SK-N-MC (cell line): ENCODE results near the gene NANOS1.

Experiments used
- DNase-seq: peaks from one replicate; pipeline ENCODE4 v3.0.0-alpha.2; 2011; ENCODE audit warnings: low read depth, low spot score
- H3K27ac ChIP-seq: fragments of 200-600 bp; sonication (generic); 2 replicates; pipeline ENCODE4 v1.5.1; 2016; ENCODE audit warnings: mixed run types
- H3K36me3 ChIP-seq: fragments of 200-600 bp; sonication (generic); 2 replicates; pipeline ENCODE4 v1.6.1; 2017; ENCODE audit warnings: antibody characterized with exemption, low read length, mixed read lengths; ENCODE audit not compliant: insufficient read depth
- H3K4me3 ChIP-seq: fragments of 200-600 bp; sonication (generic); 2 replicates; pipeline ENCODE4 v1.5.1; 2016
- H3K9ac ChIP-seq: fragments of 200-600 bp; sonication (generic); 2 replicates; pipeline ENCODE4 v1.8.0; 2017; ENCODE audit warnings: mixed run types, mixed read lengths; ENCODE audit not compliant: insufficient read length
- H3K9me3 ChIP-seq: fragments of 200-600 bp; sonication (generic); 2 replicates; pipeline ENCODE4 v1.6.1; 2017; ENCODE audit warnings: low read depth, mild to moderate bottlenecking, antibody characterized with exemption, low read length, moderate library complexity, mixed read lengths
- EZH2 ChIP-seq: fragments of 200-600 bp; sonication (generic); IDR thresholded peaks from one replicate; pipeline ENCODE4 v1.6.1; 2017; ENCODE audit warnings: antibody characterized with exemption
- FOXP2 ChIP-seq: optimal IDR thresholded peaks from 2 replicates; pipeline ENCODE3; 2011; ENCODE audit warnings: mild to moderate bottlenecking, moderate library complexity; ENCODE audit not compliant: insufficient read depth; ENCODE audit errors: extremely low read length, control extremely low read depth
- POLR2AphosphoS5 ChIP-seq: IDR thresholded peaks from 2 replicates; pipeline ENCODE4 v1.6.1; 2012; ENCODE audit warnings: mild to moderate bottlenecking, low read depth, low read length, borderline replicate concordance

The NANOS1 gene

DNA sequence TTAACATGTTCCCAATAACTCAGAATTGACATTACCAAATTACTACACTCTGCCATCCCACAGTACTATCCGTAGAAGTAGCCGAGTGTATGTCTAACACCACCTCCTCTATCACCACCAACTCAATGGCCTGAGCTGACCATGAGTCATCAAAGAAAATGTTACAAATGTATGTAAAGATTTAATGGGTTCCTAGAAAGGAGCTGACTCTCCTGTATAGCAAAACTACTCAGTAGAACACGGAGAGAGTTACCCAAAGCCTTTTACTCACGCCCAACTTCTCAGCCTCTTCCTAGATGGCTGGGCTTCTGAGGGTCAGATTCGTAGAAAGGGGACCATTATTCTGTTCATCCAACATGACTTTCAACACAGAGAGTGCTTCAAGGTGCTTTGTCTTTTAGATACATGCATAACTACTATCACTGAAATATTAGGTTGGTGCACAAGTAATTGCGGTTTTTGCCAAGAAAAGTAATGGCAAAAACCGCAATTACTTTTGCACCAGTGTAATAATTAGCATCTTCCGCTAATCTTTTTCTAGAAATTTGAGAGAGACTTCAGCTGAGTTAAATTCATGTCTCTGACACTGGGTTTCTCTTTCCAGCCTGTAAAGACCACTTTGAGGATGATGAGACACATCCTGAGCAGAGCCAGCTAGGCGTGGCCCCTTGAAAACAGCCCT is 24.0 kb upstream of the NANOS1 start:
- Histone ChIP-seq H3K36me3 (no peaks in the 10 kb centered on the region), H3K9me3 (no peaks in the 10 kb centered on the region), H3K4me3 (no peak overlapping the region), H3K27ac (no peak overlapping the region), H3K9ac (no peak overlapping the region)
- DNase-seq, result no peak
- no peak for TF ChIP-seq FOXP2
- no peak for TF ChIP-seq POLR2AphosphoS5
- TF ChIP-seq EZH2, result no peak

DNA sequence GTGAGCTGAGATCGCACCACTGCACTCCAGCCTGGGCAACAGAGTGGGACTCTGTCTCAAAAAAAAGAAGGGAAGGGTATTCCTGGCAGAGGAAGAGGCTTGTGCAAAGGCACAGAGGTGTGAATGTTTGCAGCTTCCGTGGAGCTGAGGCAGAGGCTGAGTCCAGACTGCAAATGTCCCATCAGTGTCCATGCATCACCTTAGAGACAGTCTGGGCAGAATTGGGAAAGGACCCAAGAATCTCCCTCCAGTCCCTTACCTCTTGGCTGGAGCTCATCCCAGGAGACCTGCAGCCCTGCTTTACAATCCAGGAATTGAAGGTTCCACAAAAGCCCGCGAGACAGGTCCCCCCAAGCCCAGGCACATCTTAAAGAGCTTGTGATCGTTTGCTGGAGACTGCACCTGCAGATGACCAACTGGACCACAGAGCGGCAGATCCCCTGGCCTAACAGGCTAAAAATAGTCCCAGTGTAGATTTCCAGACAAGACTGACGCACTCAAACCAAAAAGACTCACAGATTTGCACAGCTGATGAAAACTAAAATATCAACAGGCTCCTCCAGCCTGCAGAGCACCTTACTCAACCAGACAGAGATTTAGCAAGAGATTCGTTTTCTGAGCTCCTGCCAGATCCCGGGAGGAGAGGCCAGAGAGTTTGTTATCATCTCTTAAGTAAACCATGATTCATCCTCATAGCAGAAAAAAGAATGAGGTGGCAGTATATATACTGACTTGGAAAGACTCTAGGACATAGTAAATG is 22.9 kb upstream of the NANOS1 start:
- Histone ChIP-seq H3K9me3 (no peaks in the 10 kb centered on the region), H3K4me3 (no peak overlapping the region), H3K36me3 (no peaks in the 10 kb centered on the region), H3K9ac (no peak overlapping the region), H3K27ac (no peak overlapping the region)
- DNase-seq, result no peak
- TF ChIP-seq FOXP2 (no peak), EZH2 (no peak), POLR2AphosphoS5 (no peak)

- no peak overlapping the region for H3K9ac ChIP-seq
- no peaks in the 10 kb centered on the region for H3K9me3 ChIP-seq
- H3K36me3 ChIP-seq, result no peaks in the 10 kb centered on the region
- TF ChIP-seq POLR2AphosphoS5 (no peak), EZH2 (no peak), FOXP2 (no peak)
- DNase-seq, result no peak
- H3K27ac ChIP-seq, result no peak overlapping the region
- no peak overlapping the region for H3K4me3 ChIP-seq
These were observed 22.3 kb upstream of the NANOS1 start for GRCh38 chr10:119007211-119007574.

GRCh38 chr10:119020627-119020946 is 8.9 kb upstream of the NANOS1 start:
- TF ChIP-seq EZH2 (no peak), POLR2AphosphoS5 (no peak), FOXP2 (no peak)
- no peak overlapping the region for H3K4me3 ChIP-seq
- no peak overlapping the region for H3K9ac ChIP-seq
- no peaks in the 10 kb centered on the region for H3K9me3 ChIP-seq
- no peak overlapping the region for H3K27ac ChIP-seq
- no peak for DNase-seq
- H3K36me3 ChIP-seq, result no peaks in the 10 kb centered on the region

DNA sequence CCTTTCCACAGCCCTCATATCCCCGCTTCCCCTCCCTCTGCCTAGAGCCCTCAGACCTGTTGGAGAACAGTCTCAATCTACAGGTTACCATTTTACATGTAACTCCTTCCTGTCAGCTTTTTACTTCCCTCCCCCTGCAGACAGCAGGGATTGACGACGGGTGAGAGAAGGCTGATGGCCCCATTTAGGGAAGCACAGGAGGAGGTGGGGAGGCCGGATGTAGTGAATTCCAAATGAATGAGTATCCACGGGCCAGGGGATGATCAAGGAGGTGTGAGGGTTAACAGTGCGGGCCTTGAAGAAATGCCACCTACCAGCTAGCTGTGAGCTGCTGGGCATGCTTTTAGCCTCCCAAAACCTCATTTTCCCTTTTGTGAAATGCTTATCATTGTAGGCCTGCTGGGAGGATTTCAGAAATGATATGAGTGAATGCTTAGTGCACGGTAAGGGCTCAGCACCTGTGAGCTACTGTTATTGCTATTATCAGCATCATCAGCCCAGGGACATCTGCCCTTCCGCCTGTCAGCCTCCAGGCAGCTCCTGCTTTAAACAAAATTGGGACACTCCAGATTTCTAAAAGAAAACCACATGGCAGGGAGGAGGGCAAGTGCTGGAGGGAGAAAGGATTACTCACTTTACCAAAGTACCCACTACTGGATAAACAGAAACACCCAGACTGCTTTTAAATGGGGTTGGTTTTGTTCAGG is 6.5 kb upstream of the NANOS1 start:
- no peak for DNase-seq
- Histone ChIP-seq H3K9me3 (no peaks in the 10 kb centered on the region), H3K9ac (no peak overlapping the region), H3K27ac (no peak overlapping the region), H3K4me3 (no peak overlapping the region), H3K36me3 (no peaks in the 10 kb centered on the region)
- no peak for TF ChIP-seq EZH2
- no peak for TF ChIP-seq POLR2AphosphoS5
- no peak for TF ChIP-seq FOXP2

DNA sequence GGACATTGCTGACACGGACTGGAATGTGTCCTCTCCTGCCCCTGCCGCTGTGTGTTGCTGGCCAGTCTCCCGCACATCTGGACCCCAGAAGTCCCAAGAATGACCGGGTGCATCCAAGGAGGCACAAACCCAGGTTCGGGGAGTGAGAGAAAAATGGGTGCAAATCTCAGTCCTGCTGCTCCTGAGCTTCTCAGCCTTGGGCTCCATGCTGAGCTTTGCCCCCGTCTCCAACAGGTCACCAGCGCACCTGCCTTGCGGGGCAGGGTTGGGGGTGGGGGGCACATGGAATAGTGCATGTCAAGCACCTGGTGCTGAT is 6.0 kb upstream of the NANOS1 start:
- DNase-seq, result no peak
- Histone ChIP-seq H3K9ac (no peak overlapping the region), H3K36me3 (no peaks in the 10 kb centered on the region), H3K4me3 (no peak overlapping the region), H3K27ac (no peak overlapping the region), H3K9me3 (no peaks in the 10 kb centered on the region)
- TF ChIP-seq EZH2 (no peak), POLR2AphosphoS5 (no peak), FOXP2 (no peak)

GRCh38 chr10:119024882-119025281 is 4.6 kb upstream of the NANOS1 start:
- no peaks in the 10 kb centered on the region for H3K9me3 ChIP-seq
- no peak overlapping the region for H3K9ac ChIP-seq
- H3K36me3 ChIP-seq, result no peaks in the 10 kb centered on the region
- H3K27ac ChIP-seq, result no peak overlapping the region
- H3K4me3 ChIP-seq, result no peak overlapping the region
- no peak for DNase-seq
- TF ChIP-seq EZH2 (no peak), POLR2AphosphoS5 (no peak), FOXP2 (no peak)

DNA sequence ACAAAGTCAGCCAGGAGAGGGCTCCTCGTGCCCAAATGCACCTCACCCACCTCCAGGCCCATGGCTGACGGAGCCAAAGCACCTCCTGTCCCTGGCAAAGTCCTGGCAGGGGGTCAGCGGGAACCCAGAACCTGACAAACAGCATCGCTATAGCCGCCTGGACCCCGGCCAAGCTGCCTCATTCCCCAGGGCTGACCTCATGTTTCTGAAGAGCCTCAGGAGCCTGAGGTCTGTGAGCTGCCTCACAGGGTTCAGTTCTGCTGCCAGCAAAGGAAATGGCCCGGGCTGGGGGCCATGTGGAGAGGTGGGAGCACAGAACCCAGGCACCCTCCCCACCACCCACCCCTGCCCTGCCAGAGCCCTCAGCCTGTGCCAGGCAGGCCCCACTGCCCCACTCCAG is 4.2 kb upstream of the NANOS1 start:
- TF ChIP-seq FOXP2 (no peak), POLR2AphosphoS5 (no peak), EZH2 (no peak)
- no peaks in the 10 kb centered on the region for H3K9me3 ChIP-seq
- H3K36me3 ChIP-seq, result no peaks in the 10 kb centered on the region
- no peak for DNase-seq
- H3K4me3 ChIP-seq, result no peak overlapping the region
- H3K9ac ChIP-seq, result no peak overlapping the region
- no peak overlapping the region for H3K27ac ChIP-seq
